B cell (primary cell): Measurements from ENCODE around the gene HIF3A.

Experiments used
- EZH2 ChIP-seq: IDR thresholded peaks from 2 replicates; pipeline ENCODE4 v1.6.1; 2012; ENCODE audit warnings: borderline replicate concordance, low read depth, mild to moderate bottlenecking, moderate library complexity, low read length; ENCODE audit not compliant: insufficient read depth, poor library complexity, severe bottlenecking
- TF ChIP-seq, protein P1 (sequence below): fragments of 200-600 bp; IDR thresholded peaks from one replicate; pipeline ENCODE4 v1.8.0; 2022; ENCODE audit warnings: antibody characterized with exemption, mild to moderate bottlenecking

DNA sequence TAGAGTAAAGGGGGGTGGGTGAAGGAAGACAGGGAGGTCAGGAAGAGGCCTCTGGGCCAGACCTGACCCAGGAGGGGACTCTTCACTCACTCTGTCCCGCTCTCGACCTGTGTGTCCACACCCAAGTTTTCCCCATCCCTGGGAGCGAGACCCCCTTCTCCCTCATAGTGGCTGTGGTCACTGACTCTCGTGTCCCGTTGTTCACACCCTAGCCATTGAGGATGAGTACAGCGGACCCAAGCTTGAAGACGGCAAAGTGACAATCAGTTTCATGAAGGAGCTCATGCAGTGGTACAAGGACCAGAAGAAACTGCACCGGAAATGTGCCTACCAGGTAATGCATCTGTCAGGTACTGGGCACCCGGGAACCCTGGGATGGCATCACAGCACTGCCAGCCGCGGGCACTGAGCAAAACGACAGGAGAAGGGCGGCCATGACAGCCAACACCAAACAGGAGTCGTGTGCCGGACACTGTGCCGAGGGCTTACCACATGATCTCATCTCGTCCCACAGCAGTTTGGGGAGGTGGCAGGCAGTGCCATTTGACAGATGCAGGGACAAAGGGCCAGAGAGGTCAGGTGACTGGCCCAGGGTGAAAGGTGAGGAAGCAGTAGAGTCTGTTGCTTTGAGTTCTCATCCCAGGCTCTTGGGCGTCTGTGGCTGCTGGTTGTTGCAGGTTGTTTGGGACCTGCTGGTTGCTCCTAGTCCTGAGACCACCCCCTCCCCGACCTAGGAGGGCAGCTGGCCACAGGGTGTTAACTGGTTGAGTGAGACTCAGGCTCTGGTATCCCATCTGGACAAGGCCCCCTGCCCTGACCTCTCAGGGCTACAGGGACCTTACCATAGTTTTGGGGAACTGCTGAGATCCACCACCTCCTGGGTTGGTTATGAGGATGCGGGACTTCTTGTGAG is 79.7 kb downstream of the HIF3A start:
- TF ChIP-seq, protein P1, sequence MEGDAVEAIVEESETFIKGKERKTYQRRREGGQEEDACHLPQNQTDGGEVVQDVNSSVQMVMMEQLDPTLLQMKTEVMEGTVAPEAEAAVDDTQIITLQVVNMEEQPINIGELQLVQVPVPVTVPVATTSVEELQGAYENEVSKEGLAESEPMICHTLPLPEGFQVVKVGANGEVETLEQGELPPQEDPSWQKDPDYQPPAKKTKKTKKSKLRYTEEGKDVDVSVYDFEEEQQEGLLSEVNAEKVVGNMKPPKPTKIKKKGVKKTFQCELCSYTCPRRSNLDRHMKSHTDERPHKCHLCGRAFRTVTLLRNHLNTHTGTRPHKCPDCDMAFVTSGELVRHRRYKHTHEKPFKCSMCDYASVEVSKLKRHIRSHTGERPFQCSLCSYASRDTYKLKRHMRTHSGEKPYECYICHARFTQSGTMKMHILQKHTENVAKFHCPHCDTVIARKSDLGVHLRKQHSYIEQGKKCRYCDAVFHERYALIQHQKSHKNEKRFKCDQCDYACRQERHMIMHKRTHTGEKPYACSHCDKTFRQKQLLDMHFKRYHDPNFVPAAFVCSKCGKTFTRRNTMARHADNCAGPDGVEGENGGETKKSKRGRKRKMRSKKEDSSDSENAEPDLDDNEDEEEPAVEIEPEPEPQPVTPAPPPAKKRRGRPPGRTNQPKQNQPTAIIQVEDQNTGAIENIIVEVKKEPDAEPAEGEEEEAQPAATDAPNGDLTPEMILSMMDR = no peak
- TF ChIP-seq EZH2 = no peak
